ENCODE results near the gene SLC24A4.

Gene SLC24A4

DNA sequence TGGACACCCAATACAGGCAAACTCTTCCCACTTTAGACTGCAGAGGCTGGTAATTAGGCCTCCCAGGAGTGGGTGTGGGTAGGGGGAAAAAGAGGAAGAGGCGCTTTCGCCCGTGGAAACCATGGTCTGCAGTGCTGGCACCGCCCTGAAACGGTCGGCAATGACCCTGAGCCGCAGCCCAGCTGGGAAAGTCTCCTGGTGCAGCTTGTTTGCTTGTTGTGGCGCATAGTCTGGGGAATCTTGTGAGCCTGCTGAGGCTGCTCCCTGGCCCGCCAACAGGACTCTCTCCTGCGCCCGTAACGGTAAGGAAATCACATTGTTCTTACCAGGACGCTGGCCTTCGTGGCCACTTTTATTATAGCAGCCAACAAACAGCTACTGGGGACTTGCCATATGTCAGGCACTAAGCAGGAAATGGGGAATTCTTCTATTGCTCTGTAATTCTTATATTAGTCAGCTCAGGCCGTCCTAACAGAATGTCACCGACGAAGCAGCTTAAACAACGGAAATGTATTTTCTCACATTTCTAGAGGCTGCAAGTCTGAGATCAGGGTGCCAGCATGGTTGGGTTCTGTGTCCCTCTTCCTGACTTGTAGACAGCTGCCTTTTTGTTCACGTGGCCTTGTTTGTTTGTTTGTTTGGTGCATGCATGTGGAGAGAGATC is 138.1 kb downstream of the SLC24A4 start:
- no peak overlapping the region for H3K4me3 ChIP-seq (ENCODE audit: low read depth, low read length)
- TF ChIP-seq, protein P1, sequence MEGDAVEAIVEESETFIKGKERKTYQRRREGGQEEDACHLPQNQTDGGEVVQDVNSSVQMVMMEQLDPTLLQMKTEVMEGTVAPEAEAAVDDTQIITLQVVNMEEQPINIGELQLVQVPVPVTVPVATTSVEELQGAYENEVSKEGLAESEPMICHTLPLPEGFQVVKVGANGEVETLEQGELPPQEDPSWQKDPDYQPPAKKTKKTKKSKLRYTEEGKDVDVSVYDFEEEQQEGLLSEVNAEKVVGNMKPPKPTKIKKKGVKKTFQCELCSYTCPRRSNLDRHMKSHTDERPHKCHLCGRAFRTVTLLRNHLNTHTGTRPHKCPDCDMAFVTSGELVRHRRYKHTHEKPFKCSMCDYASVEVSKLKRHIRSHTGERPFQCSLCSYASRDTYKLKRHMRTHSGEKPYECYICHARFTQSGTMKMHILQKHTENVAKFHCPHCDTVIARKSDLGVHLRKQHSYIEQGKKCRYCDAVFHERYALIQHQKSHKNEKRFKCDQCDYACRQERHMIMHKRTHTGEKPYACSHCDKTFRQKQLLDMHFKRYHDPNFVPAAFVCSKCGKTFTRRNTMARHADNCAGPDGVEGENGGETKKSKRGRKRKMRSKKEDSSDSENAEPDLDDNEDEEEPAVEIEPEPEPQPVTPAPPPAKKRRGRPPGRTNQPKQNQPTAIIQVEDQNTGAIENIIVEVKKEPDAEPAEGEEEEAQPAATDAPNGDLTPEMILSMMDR (IDR thresholded peaks at IDR 0.05; ENCODE audit: low read depth, low read length): no peak

DNA sequence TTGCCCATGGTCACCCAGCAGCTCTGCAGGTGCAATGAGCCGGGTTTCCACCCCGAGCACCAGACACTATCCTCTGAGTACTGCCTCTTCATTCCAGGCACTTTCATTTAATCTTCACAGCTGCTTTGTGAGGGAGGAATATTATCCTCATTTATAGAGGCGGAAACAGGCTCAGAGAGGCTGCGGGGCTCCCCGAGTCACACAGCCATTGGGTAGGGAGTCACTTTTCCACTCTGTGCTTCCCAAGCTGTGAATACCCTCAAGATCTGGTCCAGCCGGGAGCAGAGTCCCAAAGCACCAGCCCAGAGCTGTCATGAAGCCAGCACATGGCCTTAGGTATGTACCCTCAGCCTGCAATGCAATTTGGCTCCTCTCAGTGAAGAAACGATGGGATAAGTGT is 138.9 kb downstream of the SLC24A4 start:
- TF ChIP-seq, protein P1 (IDR thresholded peaks at IDR 0.05; ENCODE audit: low read depth, low read length): no peak

DNA sequence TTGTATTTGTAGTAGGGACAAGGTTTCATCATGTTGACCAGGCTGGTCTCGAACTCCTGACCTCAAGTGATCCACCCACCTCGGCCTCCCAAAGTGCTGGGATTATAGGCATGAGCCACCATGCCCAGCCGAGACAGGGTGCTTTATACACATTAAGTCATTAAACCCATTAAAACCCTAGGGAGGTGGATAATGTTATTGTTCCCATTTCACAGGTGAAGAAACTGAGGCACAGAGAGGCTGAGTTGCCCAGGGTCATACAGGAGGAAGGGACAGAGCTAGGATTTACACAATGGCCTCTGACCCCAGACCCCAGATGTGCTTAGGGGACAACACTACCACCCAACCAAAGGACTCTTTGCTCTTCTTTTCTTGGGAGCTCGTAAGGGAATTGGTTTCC is 139.6 kb downstream of the SLC24A4 start:
- no peak overlapping the region for H3K4me3 ChIP-seq (ENCODE audit: low read depth, low read length)
- TF ChIP-seq, protein P1 (IDR thresholded peaks at IDR 0.05; ENCODE audit: low read depth, low read length): no peak

More for the DNA sequence above, 138.9 kb downstream of the SLC24A4 start:
- H3K4me3 ChIP-seq (ENCODE audit: low read depth, low read length): no peak overlapping the region

DNA sequence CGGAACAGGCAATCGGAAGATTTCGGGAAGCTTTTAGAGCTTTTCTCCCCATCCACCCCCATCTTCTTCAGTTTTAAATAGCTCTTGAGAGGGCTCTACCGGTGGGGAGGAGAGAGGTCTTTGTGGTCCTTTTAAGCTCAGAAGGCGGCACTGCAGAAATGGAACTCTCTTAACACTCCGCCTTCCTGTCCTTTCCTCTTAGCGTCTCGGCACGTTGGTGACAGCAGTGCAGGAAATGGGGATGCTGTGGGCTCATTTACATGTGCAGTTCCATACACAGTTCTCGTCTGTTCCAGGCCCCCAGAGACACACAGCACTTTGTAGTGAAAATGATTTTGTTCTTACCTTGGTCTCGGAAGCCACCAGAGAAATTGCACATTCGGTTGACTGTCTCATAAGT is 140.2 kb downstream of the SLC24A4 start:
- no peak overlapping the region for H3K4me3 ChIP-seq (ENCODE audit: low read depth, low read length)
- TF ChIP-seq, protein P1 (IDR thresholded peaks at IDR 0.05; ENCODE audit: low read depth, low read length): no peak

DNA sequence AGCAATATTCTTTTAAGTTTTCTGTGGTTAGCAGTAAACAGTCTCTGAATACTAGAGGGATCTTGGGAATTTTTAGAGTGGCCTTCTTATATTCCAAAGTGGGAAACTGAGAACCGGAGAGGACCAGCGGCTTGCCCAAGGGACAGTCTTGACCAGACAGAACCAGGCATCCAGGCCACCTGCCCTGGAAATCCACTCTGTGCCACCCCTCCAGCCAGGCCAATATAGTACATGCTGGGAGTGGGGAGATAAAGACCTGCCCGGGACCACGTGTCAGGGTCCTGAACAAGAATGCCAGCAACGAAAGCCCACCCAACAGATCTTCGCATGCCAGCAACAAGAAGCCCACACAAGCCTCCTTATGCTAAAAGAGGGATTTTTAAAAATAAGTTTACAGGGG is 141.2 kb downstream of the SLC24A4 start:
- no peak overlapping the region for H3K4me3 ChIP-seq (ENCODE audit: low read depth, low read length)
- TF ChIP-seq, protein P1 (IDR thresholded peaks at IDR 0.05; ENCODE audit: low read depth, low read length): no peak

DNA sequence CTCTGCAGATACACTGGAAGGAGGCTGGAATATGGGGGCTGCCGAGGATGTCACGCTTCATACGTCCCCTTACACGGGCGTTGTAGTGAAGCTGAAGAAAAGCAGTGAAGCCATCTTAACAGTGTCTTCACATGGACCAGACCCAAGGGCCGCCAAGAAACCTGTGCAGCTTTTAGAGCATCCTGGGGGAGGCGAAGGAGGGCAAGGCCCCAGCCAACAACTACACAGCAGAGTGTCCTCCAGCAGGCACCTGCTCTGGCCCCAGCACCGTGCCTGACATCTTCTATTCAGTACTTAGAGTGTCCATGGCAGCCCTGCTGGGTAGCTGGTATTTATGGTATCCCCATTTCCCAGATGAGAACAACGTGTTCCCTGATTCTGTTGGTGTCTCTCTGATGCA is 141.8 kb downstream of the SLC24A4 start:
- TF ChIP-seq, protein P1 (IDR thresholded peaks at IDR 0.05; ENCODE audit: low read depth, low read length): no peak
- no peak overlapping the region for H3K4me3 ChIP-seq (ENCODE audit: low read depth, low read length)

DNA sequence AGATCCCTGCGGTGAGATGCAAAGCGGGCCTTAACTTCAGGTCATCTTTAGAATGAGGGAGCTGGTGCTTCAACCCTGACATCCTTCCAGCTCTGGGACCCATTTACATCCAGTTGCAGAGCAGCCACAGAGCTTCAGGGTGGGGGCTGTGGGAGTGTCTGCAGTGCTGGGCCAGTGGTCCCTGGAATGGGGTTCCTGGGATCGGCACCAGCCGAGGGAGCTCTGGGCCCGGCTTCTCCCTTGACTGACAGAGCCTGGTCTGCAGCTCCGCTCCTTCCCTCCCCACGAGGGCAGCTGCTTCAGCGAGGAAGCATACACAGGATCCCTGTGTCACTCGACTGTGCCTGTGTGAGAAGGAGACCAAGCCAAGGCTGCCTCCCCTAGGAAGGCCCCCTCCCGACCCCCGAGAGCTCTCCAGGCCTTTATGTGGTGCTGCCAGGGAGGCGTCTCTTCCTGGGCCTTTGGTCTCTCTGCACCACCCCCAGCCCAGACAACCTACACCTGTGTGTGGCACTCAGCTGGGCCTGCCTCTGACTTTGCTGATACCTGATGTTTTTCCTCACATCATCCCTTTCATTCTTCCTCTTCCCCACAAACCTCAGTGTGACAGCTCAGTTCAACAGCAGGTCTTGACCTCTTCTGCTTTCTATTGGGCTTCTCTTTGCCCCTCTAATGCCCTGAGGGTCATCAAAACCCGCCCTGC is 142.5 kb downstream of the SLC24A4 start:
- TF ChIP-seq, protein P1 (IDR thresholded peaks at IDR 0.05; ENCODE audit: low read depth, low read length): no peak
- no peak overlapping the region for H3K4me3 ChIP-seq (ENCODE audit: low read depth, low read length)
